Ishikawa (cell line): ENCODE results near the gene DRD4.

Experiments
- CEBPB ChIP-seq: IDR thresholded peaks from 2 replicates; pipeline ENCODE4 v1.6.1; 2012
- EGR1 ChIP-seq: IDR thresholded peaks from 2 replicates; pipeline ENCODE4 v1.6.1; 2012
- NFIC ChIP-seq: IDR thresholded peaks from 2 replicates; pipeline ENCODE4 v1.6.1; 2012
- REST ChIP-seq: IDR thresholded peaks from 2 replicates; pipeline ENCODE4 v1.6.1; 2012; ENCODE audit warnings: low read depth, mild to moderate bottlenecking

- TF ChIP-seq NFIC = no peak
- no peak for TF ChIP-seq EGR1
- no peak for TF ChIP-seq CEBPB
- TF ChIP-seq REST = no peak
Measured at GRCh38 chr11:597166-597725, 39.8 kb upstream of the DRD4 start.
